CD4-positive, alpha-beta T cell treated with Interleukin-21 for 1 hour (primary cell): ENCODE measurements around the gene PACSIN2.
A peak's percentile ranks its signal among the peaks of the same experiment; 100 is the strongest.
"Not testable (repeated sequence)": the region's sequence is repeated elsewhere in the genome, so short reads cannot be mapped to it uniquely, and the experiment has no call there.

Source experiments
- DNase-seq: peaks from one replicate; pipeline ENCODE4 v3.0.0-alpha.2; 2020

The PACSIN2 gene

DNA sequence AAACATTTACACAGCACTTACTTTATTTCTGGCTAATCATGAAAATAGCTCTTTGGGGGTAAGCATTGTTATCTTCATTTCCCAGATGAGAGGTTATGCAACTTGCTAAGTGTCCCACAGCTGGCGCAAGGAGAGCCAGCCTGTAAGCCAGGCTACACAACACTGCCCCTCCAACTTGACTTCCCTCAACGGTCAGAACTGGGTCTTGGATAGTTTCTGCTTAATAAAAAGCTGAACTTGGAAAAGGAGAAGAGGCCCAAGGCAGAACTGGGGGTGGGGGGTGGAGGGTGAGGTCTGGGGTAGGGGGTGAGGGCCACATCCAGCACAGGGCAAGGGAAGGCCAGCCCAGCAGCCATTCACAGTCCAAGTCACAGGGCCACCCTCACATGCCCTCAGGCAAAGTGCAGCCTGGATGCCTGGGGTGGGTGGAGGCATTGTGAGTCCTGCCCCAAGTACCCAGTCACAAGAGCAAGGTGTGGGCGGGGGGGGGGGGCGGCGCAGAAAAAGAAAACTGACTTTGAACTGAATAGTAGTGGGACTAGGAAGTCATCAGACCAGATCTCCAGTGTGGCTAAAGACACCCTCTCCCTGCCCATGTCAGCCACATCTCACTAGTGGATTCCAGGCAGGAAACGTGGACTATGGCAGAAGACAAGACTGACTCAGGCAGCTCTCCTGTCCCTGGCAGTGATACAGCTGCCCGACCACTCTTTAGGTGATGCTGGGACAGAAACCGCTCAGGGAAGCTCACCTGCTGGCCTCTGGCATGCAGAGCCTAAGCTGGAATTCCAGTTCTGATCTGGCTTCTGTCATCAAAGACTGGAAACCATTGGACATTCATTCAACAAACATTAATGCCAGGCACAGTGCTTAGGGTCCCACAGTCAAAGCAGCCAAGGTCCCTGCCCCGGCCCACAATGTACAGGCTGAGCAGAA, 52.4 kb downstream of the PACSIN2 start:
- no peak for DNase-seq

DNA sequence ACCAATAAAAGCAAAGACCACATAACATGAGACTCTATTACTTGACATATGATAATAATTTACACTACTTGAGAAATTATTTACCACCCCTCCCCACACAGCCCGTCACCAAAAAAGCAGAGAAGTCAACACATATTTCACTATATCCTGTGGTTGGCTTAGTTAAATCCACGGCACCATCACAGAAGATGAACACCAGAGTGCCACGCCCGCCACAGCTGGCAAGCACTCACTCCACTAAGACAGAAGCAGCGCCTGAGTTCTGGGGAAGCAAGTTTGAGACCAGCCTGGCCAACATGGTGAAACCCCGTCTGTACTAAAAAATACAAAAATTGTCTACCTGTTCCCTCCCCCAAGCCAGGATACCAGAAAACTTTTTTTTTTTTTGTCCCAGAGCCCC, 53.1 kb downstream of the PACSIN2 start:
- DNase-seq = peak; percentile 15

DNA sequence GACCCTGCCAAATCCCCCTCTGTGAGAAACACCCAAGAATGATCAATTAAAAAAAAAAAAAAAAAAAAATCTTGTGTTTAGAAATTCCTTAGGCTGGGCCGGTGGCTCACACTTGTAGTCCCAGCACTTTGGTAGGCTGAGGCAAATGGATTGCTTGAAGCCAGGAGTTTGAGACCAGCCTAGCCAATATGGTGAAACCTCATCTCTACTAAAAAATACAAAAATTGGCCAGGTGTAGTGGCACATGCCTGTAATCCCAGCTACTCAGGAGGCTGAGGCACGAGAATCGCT, 53.6 kb downstream of the PACSIN2 start:
- not testable (repeated sequence) for DNase-seq

DNA sequence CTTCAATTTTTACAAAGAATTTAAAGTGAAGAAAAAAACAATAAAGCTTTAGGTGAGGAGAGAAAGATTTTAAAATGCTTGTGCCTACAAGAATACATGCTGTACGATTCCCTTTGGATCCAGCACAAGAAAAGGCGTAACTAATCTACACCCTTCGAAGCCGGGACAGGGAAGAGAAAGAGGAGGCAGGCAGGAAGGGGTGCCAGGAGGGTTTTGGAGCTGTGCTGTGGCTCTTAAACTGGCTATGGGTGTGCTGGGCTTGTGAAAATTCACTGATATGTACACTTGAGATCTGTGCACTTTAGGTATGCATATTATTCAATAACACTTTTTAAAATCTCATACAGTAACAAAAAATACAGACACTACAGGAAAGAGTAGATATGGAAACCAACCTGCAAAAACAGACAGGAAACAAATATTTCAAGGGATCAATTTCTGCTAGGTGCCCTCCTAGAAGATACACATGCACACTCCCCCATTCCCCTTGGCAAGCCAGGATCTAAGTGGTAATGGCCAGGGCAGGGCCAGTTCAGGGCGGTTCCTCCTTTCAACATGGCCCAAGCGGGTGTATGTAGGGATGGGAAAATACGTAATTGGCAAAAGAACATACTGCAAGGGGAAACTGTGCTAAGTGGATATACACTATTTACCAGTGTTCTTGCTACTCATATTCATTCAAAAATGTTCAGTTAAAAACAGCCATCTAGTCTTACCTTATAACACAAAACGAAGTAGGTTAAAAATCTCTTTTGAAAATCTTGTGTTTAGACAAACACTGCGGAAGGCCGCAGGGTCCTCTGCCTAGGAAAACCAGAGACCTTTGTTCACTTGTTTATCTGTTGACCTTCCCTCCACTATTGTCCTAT, 54.2 kb downstream of the PACSIN2 start:
- DNase-seq = no peak

DNA sequence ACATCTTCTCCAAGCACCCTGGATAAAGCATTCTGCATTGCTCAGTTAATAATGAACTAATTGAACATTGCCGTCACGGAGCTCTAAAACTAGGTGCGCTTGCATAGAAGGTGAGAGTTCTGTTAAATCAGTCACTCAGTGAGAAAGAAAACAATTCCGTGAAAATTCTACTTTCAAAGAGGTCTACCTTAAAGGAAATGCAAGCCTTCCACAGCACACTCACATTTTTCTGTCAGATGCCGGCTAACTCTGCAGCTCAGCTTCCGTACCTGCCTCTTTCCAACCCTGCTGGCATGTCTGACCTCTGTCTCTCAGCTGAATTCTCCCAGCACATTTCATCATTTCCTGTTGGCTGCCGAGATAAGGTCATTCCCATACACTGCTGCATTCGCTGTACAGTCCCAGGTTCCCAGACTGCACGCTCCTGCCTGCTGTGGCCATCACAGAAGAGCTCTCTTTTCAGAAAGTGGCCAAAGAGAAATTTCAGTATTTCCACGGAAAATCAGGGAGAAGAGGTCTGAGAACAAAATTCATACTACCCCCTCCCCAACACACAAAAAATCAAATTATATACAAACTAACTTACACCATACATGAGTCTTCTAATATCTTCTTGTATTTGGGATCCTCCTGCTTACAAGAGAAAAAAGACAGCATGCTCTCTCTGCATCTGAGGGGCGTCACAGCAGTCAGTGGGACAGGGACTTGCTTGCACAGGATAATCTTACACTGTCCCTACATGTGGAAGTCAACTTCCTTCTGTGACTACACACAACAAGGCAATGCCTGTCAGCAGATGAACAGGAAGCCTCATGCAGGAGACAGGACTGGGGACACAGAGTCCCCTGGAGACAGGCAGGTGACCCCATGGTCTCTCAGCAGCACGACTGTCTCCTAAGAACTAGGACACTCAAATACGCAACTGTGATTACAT, 55.1 kb downstream of the PACSIN2 start:
- DNase-seq = no peak

DNA sequence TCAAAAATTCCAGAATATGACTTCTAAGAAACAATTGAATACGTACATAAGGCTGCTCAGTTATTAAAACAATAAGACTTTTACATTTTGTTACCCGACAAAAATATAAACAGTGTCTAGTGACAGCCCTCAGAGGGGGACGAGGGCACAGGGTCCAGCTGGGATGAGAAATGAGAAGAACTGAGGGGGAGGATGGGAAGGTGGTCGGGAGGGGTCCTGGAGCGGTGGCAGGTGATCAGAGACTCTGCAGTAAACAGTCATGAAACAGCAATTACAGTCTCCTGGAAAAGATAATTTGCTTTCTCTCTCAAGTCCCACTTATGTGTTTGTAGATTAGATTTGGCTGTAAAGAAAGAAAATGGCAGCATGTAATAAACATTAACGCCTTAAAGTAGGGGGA, 56.0 kb downstream of the PACSIN2 start:
- no peak for DNase-seq

DNA sequence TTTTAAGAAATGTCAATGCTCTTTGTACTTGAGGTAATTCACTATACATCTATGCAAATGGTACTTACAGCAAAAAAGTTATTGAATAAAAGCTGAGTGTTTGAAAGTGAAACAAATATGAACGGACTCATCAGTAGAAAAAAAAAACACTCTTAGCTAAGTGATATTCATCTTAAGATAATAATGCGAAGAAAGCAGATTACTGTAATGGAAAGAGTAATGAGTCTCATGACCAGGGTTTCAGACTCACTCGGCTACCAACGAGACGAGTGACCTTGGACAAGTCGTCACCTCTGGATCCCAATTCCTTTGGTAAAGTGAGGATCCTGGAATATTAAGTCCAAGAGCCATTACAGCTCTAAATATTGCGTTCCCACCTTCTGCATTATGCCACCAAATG, 57.0 kb downstream of the PACSIN2 start:
- DNase-seq = no peak

DNA sequence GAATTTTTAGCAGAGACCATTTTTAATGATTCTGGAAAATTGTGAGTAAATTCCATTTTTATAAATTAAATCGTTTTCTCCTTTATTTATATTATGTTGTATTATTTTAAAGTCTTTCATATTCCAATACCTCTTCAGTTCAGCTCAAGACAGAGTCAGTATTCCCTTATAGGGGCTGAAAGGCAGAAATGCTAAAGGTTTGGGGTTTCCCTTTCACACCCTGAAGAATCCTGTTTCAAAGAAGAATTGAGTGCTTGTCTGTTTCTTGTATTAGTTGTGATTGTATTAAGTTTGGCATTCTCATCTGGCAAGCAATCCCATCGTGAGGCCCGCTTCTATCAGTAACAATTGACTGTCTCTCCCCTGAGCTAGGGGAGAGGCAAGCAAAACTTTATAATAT, 57.4 kb downstream of the PACSIN2 start:
- no peak for DNase-seq

DNA sequence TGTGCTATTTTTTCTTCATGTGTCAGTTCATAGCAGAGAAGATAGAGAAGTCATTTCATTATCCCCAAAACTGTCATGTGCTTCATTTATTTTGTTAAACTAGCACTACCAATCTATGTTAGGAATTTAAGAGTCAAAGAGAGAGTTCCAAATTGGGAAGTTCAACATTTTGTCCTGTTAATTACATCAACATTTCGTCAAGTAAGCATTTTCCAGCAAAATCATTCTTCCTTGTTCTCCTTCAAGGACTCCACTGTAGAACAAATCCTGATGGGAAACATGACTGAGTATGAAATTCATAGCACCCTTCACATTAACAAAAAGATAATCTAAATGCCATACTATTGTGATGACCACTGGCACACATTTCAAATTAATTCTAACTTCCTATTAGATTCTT, 59.1 kb downstream of the PACSIN2 start:
- DNase-seq = no peak

DNA sequence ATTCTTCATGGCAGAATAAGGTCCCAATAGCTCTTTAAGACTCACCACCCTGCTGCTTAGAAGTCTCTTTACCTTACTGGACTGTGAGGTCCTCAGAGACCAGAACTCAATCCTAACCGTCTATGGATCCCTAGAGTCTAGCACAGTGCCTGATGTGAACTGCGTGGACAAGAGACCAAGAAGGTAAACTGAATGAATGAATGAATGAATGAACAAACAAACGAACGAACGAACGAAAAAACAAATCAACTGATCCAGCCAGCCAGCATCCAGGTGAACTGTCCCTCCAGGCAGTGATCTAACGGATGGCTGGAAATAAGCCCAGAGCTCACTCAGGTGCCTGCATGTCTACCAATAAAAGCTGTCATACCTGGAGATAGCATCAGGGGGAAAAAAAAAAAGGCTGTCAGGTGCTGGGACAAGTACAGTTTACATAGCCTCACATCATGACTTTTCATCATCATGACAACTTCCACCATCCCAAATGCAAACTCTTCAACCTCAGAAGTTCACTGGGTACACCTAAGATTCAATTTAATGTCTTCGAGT, 59.8 kb downstream of the PACSIN2 start:
- no peak for DNase-seq

DNA sequence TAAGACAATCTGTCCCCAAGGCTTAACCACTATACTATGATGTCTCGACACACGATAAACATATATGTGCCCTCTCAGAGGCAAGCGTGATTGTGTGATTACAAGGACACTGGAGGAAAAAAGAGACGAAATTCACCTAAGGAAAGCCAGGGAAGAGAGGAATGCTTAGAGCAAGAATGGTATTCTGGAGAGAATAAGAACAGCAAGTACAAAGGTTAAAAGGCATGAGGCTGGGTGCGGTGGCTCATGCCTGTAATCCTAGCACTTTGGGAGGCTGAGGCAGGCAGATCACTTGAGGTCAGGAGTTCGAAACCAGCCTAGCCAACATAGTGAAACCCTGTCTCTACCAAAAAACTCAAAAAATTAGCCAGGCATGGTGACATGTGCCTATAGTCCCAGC, 61.2 kb downstream of the PACSIN2 start:
- DNase-seq = not testable (repeated sequence)

DNA sequence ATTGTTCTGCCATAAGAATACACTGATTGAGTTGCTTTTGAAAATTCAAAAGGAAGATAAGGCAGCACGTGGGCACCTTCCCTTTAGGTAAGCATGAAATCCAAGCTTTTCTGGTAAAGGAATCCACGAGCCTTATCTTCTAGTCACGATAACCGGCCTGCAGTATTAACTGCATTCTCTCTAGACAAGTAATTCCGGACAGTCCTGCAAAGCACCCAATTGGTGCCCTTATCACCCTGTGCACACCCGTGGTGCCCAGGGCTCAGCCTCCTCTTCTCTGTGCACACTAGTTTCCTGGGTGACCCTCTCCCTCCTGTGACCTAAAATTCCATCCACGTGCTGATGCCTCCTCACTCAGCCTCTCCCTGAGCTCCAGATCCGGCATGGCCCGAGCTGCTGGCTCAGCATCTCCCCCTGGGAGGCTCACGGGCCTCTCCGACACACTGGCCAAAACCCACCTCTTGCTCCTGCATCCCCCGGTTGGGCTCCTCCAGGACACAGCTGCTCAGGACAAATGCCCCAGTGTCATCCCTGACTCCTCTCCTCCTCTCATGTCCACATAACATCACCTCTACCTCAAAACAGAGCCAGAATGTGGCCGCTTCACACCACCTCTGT, 63.7 kb downstream of the PACSIN2 start:
- DNase-seq = no peak

DNA sequence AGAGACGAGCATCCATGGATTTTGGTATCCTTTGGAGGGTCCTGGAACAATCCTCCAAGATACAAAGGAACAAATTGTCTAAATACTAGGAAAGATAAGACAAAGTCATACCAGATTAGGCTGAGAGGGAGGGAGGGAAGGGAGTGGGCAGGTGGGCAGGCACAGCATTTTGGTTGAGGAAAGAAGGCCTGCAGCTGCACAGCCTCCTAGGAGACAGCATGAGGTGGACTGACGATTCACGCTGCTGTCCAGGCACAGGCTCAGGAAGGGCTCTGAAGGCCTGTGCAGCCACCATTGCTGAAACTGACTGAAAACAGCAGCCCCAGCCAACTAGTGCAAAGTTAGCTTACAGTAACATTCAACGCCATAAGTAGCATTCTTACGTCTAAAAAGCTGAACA, 64.7 kb downstream of the PACSIN2 start:
- DNase-seq = no peak

DNA sequence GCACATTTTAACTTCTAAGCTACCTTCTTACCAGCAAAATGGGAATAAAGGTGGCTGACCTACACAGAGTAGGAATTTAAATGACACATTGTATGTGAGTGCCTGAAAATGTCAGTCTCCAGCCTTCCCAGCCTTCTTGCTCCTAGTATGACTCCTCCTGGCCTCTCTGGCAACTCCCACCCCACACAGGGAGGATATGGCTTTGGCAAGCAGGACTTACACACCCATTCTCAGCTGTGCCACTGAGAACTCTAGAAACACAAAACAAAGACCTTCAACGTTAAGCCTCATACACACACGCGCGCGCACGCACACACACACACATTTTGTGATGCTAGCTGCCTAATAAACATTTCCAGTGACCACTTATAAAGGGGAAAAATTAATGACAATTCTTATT, 65.8 kb downstream of the PACSIN2 start:
- no peak for DNase-seq

DNA sequence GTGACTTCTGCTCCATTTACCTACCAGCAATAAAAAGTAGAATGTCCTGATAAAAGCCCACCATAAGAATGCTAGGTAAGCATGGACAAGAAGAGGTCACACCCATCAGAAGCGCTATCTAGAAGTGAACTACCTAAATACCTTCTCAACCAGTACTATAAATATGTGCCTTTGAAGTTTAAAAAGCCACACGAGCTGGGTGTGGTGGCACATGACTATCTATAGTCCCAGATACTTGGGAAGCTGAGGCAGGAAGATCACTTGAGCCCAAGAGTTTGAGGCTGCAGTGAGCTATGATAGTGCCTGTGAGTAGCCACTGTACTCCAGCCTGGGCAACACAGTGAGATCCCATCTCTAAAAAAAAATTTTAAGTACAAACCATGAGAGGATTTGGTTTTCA, 66.7 kb downstream of the PACSIN2 start:
- no peak for DNase-seq

DNA sequence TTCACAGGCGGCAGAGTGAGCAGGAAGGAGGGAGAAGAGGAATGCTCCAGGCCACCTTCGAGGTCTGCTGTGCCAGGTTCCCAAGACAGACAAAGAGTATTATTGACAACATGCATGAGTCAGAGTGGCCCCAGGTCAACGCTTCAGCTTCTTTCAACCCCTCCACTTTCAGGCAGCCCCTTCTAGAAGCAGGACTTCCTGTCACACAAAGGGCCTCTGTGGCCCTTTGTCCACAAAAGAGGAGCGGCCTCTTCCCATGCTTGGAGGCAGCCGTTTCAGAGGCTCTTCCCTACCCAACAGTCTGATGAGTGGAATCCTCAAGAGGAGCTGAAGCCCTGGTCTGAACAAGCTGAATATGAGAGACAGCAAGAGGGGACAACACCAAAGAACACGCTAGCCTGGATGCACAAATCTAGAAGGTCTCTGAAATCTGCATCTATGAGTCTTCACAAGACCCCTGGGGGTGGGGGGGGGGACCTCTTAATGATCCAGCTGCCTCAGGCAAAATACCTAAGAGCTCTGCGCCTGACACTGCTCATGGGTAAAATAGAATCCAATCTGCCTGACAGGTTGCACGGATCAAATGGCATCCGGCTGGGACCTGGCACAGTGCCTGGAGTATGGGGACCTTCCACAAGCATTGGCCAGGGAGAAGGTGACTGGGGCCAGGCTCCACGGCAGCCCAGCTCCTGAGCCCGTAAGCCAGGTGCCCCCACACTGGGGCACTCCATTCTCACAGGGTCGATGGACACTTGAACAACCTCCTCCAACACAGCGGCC, 67.5 kb downstream of the PACSIN2 start:
- no peak for DNase-seq

DNA sequence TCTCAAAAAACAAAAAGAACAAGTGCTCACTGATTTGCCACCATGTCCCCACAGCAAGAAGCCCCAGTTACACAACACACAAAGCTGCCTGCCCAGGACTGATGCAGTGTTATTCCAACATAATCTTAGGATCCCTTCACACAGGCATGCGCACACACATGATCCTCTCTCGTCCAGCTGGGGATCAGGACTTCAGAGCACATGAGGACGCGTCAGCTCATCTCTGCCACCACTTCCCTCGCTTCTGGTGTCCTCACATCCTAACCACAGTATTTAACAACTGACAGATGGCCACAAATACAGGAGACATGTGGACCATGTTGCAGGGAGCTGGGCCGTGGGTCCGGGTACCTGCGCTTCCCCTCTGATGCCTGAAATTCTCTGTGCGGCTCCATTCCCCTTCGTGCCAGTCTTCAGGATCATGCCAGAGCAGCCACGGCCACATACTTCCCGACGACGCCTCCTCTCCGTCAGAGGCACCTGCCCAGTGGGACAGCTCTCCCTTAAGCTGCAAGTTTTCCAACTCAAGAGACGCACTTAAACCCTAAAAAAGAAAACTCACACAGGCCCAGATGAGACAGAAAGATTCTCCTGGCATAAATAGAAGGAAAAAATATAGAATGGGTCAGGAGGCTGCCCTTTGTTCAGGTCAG, 68.3 kb downstream of the PACSIN2 start:
- DNase-seq = no peak

DNA sequence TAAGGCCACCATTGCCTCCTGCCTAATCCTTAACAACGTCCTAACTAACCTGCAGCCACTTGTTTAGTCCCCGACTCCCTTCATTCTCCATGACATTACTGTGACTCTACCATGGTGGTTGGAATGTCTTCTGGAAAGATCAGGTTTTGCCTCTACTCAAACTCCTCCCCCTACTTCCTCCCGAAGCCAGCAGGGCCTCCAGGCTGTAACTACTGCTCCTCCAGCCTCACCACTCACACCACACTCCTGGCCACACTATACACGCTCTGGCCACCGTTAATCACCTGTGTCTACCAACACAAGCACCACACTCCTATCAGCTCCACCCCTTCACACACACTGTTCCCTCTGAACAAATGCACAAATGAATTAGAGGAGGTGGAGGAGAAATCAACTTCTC, 69.2 kb downstream of the PACSIN2 start:
- no peak for DNase-seq

DNA sequence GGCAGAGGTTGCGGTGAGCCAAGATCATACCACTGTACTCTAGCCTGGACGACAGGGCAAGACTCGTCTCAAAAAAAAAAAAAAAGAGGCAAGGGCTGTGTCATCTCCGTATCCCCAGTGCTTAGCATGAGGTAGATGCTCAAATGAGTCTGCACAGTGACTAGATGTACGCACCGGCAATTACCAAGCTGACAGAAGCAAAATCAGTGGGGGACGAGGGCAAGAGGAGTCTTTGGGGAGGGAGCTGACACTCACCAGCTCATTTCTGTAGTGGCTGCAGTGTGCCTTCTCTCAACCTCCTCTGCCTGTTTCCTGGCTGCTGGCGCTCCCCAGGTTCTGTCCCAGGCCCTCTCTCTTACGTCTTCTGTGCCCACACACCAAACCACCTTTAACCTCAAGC, 69.9 kb downstream of the PACSIN2 start:
- DNase-seq = no peak

DNA sequence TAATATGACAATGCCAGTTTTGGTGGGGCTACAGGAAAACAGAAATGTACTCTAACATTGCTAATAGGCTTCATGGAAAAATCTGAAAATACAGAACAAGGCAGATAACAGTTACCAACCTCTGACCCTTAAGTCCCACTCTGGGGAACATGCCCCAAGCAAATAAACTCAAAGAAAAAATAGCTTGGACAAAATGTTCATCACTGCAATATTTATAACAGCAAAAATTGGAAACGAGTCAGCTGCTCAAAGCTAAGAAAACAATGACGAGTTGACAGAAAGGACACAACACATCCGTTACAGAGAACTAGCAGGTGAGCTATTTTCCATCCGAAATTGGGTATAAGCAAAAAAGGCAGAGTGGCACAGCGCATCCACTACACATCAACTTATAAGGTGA, 70.5 kb downstream of the PACSIN2 start:
- DNase-seq = no peak

DNA sequence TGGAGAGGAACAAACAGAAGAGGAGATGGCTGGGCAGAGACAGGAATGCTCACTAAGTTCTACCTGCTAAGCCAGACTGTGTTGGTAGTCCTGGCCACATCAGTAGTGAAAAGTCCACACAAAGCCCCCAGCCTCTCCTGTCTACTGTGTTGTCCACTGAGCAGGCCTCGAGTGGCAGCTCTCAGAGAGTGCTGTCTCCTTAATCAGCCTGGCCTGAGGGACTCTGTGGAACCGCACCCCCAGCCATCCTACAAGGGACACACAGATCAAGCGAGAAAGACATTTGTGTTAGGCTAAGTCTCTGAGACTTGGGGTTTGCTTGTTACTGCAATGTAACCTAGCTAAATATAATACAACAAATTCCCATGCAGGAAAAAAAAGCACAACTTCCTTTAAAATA, 71.0 kb downstream of the PACSIN2 start:
- no peak for DNase-seq
